Caco-2 (cell line): Measurements from ENCODE around the gene RRM2. TPM values are rescaled to one million over a fixed set of nuclear protein-coding genes. Genes with fewer than 3 reads are reported as not detected.

Experiments used
- BruUV-seq: library from RNA; stranded (reverse); fragments of 400-500 nt; replicated peaks from 2 replicates; lab custom pipeline; 2021; lab: Mats Ljungman, UMichigan
- CTCF ChIA-PET: fragments of 300-600 bp; sonication (Branson Sonifier 250); formaldehyde crosslinking; loops from one replicate; lab custom pipeline; 2022; ENCODE audit warnings: antibody characterized with exemption; lab: Charles Lee
- POLR2A ChIA-PET: fragments of 300-600 bp; sonication (Branson Sonifier 250); formaldehyde crosslinking; loops from one replicate; lab custom pipeline; 2022; ENCODE audit warnings: antibody characterized with exemption; lab: Charles Lee
- DNase-seq, 2 experiments: peaks; one replicate each; pipeline versions ENCODE4 v3.0.0 to v3.0.0-alpha.2; 2020 to 2022
- H3K27me3 ChIP-seq: replicated peaks from 2 replicates; pipeline ENCODE4 v1.6.0; 2011; ENCODE audit warnings: low read length; ENCODE audit not compliant: control insufficient read depth, insufficient read depth
- H3K36me3 ChIP-seq: 2 replicates; pipeline ENCODE4 v1.5.1; 2011; ENCODE audit warnings: low read length; ENCODE audit not compliant: control insufficient read depth, insufficient read depth
- H3K4me1 ChIP-seq: fragments of 250-450 bp; sonication (Bioruptor Pico); 2 replicates; pipeline ENCODE4 v1.5.1; 2020; ENCODE audit warnings: mild to moderate bottlenecking
- H3K4me3 ChIP-seq: 2 replicates; pipeline ENCODE4 v1.5.1; 2011; ENCODE audit warnings: low read depth, mild to moderate bottlenecking, control low read depth, low read length
- H3K9me3 ChIP-seq: fragments of 250-450 bp; sonication (Bioruptor Pico); 2 replicates; pipeline ENCODE4 v1.5.1; 2020; ENCODE audit warnings: mild to moderate bottlenecking, moderate library complexity
- H3K27ac Mint-ChIP-seq: one replicate; pipeline ENCODE4 v1.8.0; 2022; ENCODE audit warnings: mixed read lengths; ENCODE audit not compliant: unreplicated experiment
- H3K27me3 Mint-ChIP-seq: one replicate; pipeline ENCODE4 v1.8.0; 2022; ENCODE audit warnings: mixed read lengths; ENCODE audit not compliant: insufficient read depth, unreplicated experiment
- H3K36me3 Mint-ChIP-seq: one replicate; pipeline ENCODE4 v1.8.0; 2022; ENCODE audit warnings: mild to moderate bottlenecking, mixed read lengths; ENCODE audit not compliant: insufficient read depth, unreplicated experiment
- H3K4me1 Mint-ChIP-seq: one replicate; pipeline ENCODE4 v1.8.0; 2022; ENCODE audit warnings: low read depth, mixed read lengths; ENCODE audit not compliant: unreplicated experiment
- H3K4me3 Mint-ChIP-seq: one replicate; pipeline ENCODE4 v1.8.0; 2022; ENCODE audit warnings: mild to moderate bottlenecking, moderate library complexity, mixed read lengths; ENCODE audit not compliant: unreplicated experiment
- H3K9me3 Mint-ChIP-seq: one replicate; pipeline ENCODE4 v1.8.0; 2022; ENCODE audit warnings: mixed read lengths; ENCODE audit not compliant: unreplicated experiment
- CTCF ChIP-seq, 2 experiments: fragments of 200-600 bp in 1 of 2; IDR thresholded peaks; 1 replicate in 1 of 2; 2 replicates in 1 of 2; pipeline versions ENCODE4 v1.5.1 to v1.8.0; 2011 to 2022; ENCODE audit warnings: antibody characterized with exemption in 1 of 2, control low read depth in 1 of 2, inconsistent platforms in 1 of 2, low read depth in 1 of 2, low read length in 1 of 2, mild to moderate bottlenecking in 1 of 2, moderate library complexity in 1 of 2; ENCODE audit not compliant: insufficient read depth in 1 of 2, severe bottlenecking in 1 of 2, unreplicated experiment in 1 of 2
- intact Hi-C: fragments of 100-400 bp; cut with micrococcal nuclease; formaldehyde crosslinking; loops from one replicate; pipeline ENCODE4 v1.10.0; 2022; ENCODE audit not compliant: unreplicated experiment
- total RNA-seq: library from RNA; stranded (reverse); gene quantifications from 2 replicates; pipeline ENCODE4 v1.2.3, GENCODE V29; 2022

RRM2 gene
- total RNA-seq, 1 experiment from 2014 or later, result 169 TPM

- Mint-ChIP-seq H3K27ac (no peak overlapping the region), H3K9me3 (no peaks in the 10 kb centered on the region), H3K36me3 (peaks cover 16% of the 10 kb centered on the region), H3K27me3 (no peaks in the 10 kb centered on the region), H3K4me3 (no peak overlapping the region), H3K4me1 (peaks cover 16% of the 10 kb centered on the region)
- no peak overlapping the region for H3K4me3 ChIP-seq
- no peaks in the 10 kb centered on the region for H3K9me3 ChIP-seq
- no TSS peak for BruUV-seq
- H3K4me1 ChIP-seq, result peaks cover 16% of the 10 kb centered on the region
- ChIA-PET CTCF (interaction anchor here (0.6 to 1.9 kb wide), 9 partner anchors 29 to 271 kb away, joined by 3 to 18 read pairs (median 3); partner anchors contain the start of gene HPCAL1), POLR2A (no interaction called here)
- intact Hi-C loops, result loop anchor here (10.0 kb wide), 1 partner anchor 61 kb away; no protein-coding TSS in a partner anchor
- DNase-seq, result no peak
- TF ChIP-seq CTCF (IDR thresholded peaks at IDR 0.05; ENCODE audit: insufficient read depth in 1 of 2, low read depth in 1 of 2, low read length in 1 of 2, severe bottlenecking in 1 of 2, unreplicated experiment in 1 of 2), result no peak
- H3K27me3 ChIP-seq, result no peaks in the 10 kb centered on the region
- no peaks in the 10 kb centered on the region for H3K36me3 ChIP-seq
Measured at GRCh38 chr2:10163498-10164486, 41.3 kb downstream of the RRM2 start.

- ChIA-PET CTCF (no interaction called here), POLR2A (no interaction called here)
- DNase-seq, result no peak
- Histone ChIP-seq H3K27me3 (no peaks in the 10 kb centered on the region), H3K4me1 (peaks cover 16% of the 10 kb centered on the region), H3K4me3 (no peak overlapping the region), H3K9me3 (no peaks in the 10 kb centered on the region), H3K36me3 (no peaks in the 10 kb centered on the region)
- Mint-ChIP-seq H3K27ac (no peak overlapping the region), H3K4me1 (peaks cover 18% of the 10 kb centered on the region), H3K27me3 (no peaks in the 10 kb centered on the region), H3K4me3 (no peak overlapping the region), H3K36me3 (peaks cover 16% of the 10 kb centered on the region), H3K9me3 (no peaks in the 10 kb centered on the region)
- TF ChIP-seq CTCF (IDR thresholded peaks at IDR 0.05; ENCODE audit: insufficient read depth in 1 of 2, low read depth in 1 of 2, low read length in 1 of 2, severe bottlenecking in 1 of 2, unreplicated experiment in 1 of 2), result no peak
- intact Hi-C loops, result loop anchor here (10.0 kb wide), 1 partner anchor 60 kb away; no protein-coding TSS in a partner anchor
- no TSS peak for BruUV-seq
Measured at GRCh38 chr2:10164601-10165000, 42.1 kb downstream of the RRM2 start.

- CTCF ChIA-PET, result no interaction called here
- Histone ChIP-seq H3K27me3 (no peaks in the 10 kb centered on the region), H3K36me3 (no peaks in the 10 kb centered on the region), H3K9me3 (no peaks in the 10 kb centered on the region), H3K4me1 (peaks cover 16% of the 10 kb centered on the region), H3K4me3 (no peak overlapping the region)
- H3K4me3 Mint-ChIP-seq, result no peak overlapping the region
- peaks cover 18% of the 10 kb centered on the region for H3K4me1 Mint-ChIP-seq
- intact Hi-C loops, result loop anchor here (10.0 kb wide), 1 partner anchor 60 kb away; no protein-coding TSS in a partner anchor
- no peaks in the 10 kb centered on the region for H3K27me3 Mint-ChIP-seq
- DNase-seq, result no peak
- no peak overlapping the region for H3K27ac Mint-ChIP-seq
- H3K36me3 Mint-ChIP-seq, result peaks cover 16% of the 10 kb centered on the region
- TF ChIP-seq CTCF (IDR thresholded peaks at IDR 0.05; ENCODE audit: insufficient read depth in 1 of 2, low read depth in 1 of 2, low read length in 1 of 2, severe bottlenecking in 1 of 2, unreplicated experiment in 1 of 2), result no peak
- no peaks in the 10 kb centered on the region for H3K9me3 Mint-ChIP-seq
- POLR2A ChIA-PET, result no interaction called here
- BruUV-seq, result no TSS peak
Measured at GRCh38 chr2:10165282-10165681, 42.7 kb downstream of the RRM2 start.
